HCT116 (cell line): ENCODE measurements around the gene ABL1. TPM values are rescaled to one million over a fixed set of nuclear protein-coding genes. Genes with fewer than 3 reads are reported as not detected.

Experiments
- ATAC-seq: fragments of 200-7000 bp; cut with Tn5 transposase; 2 replicates; pipeline ENCODE4 v1.9.1; 2020; ENCODE audit warnings: mild to moderate bottlenecking, moderate library complexity
- BruUV-seq: library from RNA; stranded (reverse); fragments of 400-500 nt; replicated peaks from 2 replicates; lab custom pipeline; 2021; lab: Mats Ljungman, UMichigan
- CTCF ChIA-PET: fragments of 300-600 bp; sonication (Branson Sonifier 250); formaldehyde crosslinking; loops from one replicate; lab custom pipeline; 2021; ENCODE audit warnings: antibody characterized with exemption; lab: Charles Lee
- POLR2A ChIA-PET: fragments of 300-600, 350-600 bp; sonication (Branson Sonifier 250); formaldehyde crosslinking; loops from one replicate; lab custom pipeline; 2021; ENCODE audit warnings: antibody characterized with exemption; lab: Charles Lee
- RAD21 ChIA-PET, 2 experiments: fragments of 300-600 bp; sonication (Branson Sonifier 250); formaldehyde crosslinking; loops; one replicate each; lab custom pipeline; 2023; ENCODE audit warnings: low total read pairs in 2 of 2; ENCODE audit not compliant: uncharacterized antibody in 2 of 2, unreplicated experiment in 2 of 2, low non-redundant PET in 1 of 2; lab: Charles Lee
- DNase-seq: peaks from one replicate; pipeline ENCODE4 v3.0.0-alpha.2; 2010; ENCODE audit warnings: low read depth, low spot score
- H2AFZ ChIP-seq: fragments of 200-600 bp; shearing (Covaris generic), sonication (generic); 2 replicates; pipeline ENCODE4 v1.6.1; 2017; ENCODE audit warnings: low read depth, mixed run types, mixed read lengths, antibody characterized with exemption, low read length; ENCODE audit not compliant: poor library complexity, severe bottlenecking
- H3K27ac ChIP-seq: 2 replicates; pipeline ENCODE4 v1.5.1; 2012; ENCODE audit warnings: low read depth, low read length
- H3K27me3 ChIP-seq: fragments of 200-600 bp; sonication (generic); 2 replicates; pipeline ENCODE4 v1.6.1; 2016; ENCODE audit warnings: mixed run types, low read length, mixed read lengths; ENCODE audit not compliant: insufficient read depth
- H3K36me3 ChIP-seq, 2 experiments: fragments of 200-500 bp in 1 of 2; fragments of 200-600 bp in 1 of 2; sonication (Bioruptor generic) in 1 of 2; sonication (generic) in 1 of 2; 2 replicates each; pipeline versions ENCODE4 v1.5.1 to v1.6.1; 2014 to 2016; ENCODE audit warnings: low read length in 2 of 2, inconsistent platforms in 1 of 2, mixed read lengths in 1 of 2, mixed run types in 1 of 2; ENCODE audit not compliant: insufficient read depth in 2 of 2, control insufficient read depth in 1 of 2
- H3K4me1 ChIP-seq, 2 experiments: fragments of 200-600 bp in 1 of 2; sonication (generic) in 1 of 2; 2 replicates each; pipeline versions ENCODE4 v1.5.1 to v1.6.1; 2012 to 2017; ENCODE audit warnings: low read length in 2 of 2, inconsistent platforms in 1 of 2, mild to moderate bottlenecking in 1 of 2, mixed read lengths in 1 of 2, mixed run types in 1 of 2, moderate library complexity in 1 of 2; ENCODE audit not compliant: insufficient read depth in 2 of 2, control insufficient read depth in 1 of 2
- H3K4me2 ChIP-seq: fragments of 200-600 bp; sonication (generic); 2 replicates; pipeline ENCODE4 v1.6.1; 2017; ENCODE audit warnings: mixed run types, low read length, mixed read lengths
- H3K4me3 ChIP-seq, 2 experiments: fragments of 200-600 bp in 1 of 2; sonication (generic) in 1 of 2; replicated peaks in 1 of 2; 2 replicates each; pipeline ENCODE4 v1.5.1; 2011 to 2016; ENCODE audit warnings: low read length in 2 of 2, control low read depth in 1 of 2, low read depth in 1 of 2, mild to moderate bottlenecking in 1 of 2, mixed read lengths in 1 of 2, mixed run types in 1 of 2
- H3K79me2 ChIP-seq: fragments of 200-600 bp; sonication (generic); 2 replicates; pipeline ENCODE4 v1.6.1; 2017; ENCODE audit warnings: mild to moderate bottlenecking, mixed run types, low read length, moderate library complexity, mixed read lengths; ENCODE audit not compliant: insufficient read depth
- H3K9ac ChIP-seq: fragments of 200-600 bp; sonication (generic); 2 replicates; pipeline ENCODE4 v1.6.1; 2016; ENCODE audit warnings: low read length, mixed read lengths
- H3K9me2 ChIP-seq: fragments of 200-600 bp; sonication (generic), shearing (Covaris generic); 2 replicates; pipeline ENCODE4 v1.6.1; 2017; ENCODE audit warnings: mixed run types, mild to moderate bottlenecking, moderate library complexity; ENCODE audit not compliant: insufficient read depth
- H3K9me3 ChIP-seq, 2 experiments: fragments of 200-500 bp in 1 of 2; fragments of 200-600 bp in 1 of 2; sonication (Bioruptor generic) in 1 of 2; sonication (generic) in 1 of 2; 2 replicates each; pipeline ENCODE4 v1.6.1; 2014 to 2017; ENCODE audit warnings: low read length in 2 of 2, mixed read lengths in 2 of 2, inconsistent platforms in 1 of 2, low read depth in 1 of 2, mild to moderate bottlenecking in 1 of 2, mixed run types in 1 of 2, moderate library complexity in 1 of 2; ENCODE audit not compliant: control insufficient read depth in 1 of 2, insufficient read depth in 1 of 2
- H4K20me1 ChIP-seq: fragments of 200-600 bp; sonication (generic), shearing (Covaris generic); 2 replicates; pipeline ENCODE4 v1.6.1; 2017; ENCODE audit warnings: mixed run types, mild to moderate bottlenecking, moderate library complexity; ENCODE audit not compliant: insufficient read depth
- CEBPB ChIP-seq: IDR thresholded peaks from 2 replicates; pipeline ENCODE4 v1.6.1; 2012; ENCODE audit warnings: low read depth
- CTCF ChIP-seq, 3 experiments: fragments of 200-600 bp in 1 of 3; sonication (generic) in 1 of 3; IDR thresholded peaks in 2 of 3; conservative IDR thresholded peaks in 1 of 3; 2 replicates each; pipeline ENCODE4 v1.5.1; 2012 to 2017; ENCODE audit warnings: low read depth in 2 of 3, low read length in 2 of 3, antibody characterized with exemption in 1 of 3, borderline replicate concordance in 1 of 3, control low read depth in 1 of 3, mild to moderate bottlenecking in 1 of 3, mixed read lengths in 1 of 3, mixed run types in 1 of 3, moderate library complexity in 1 of 3; ENCODE audit not compliant: insufficient read depth in 1 of 3
- EZH2 ChIP-seq: fragments of 200-600 bp; sonication (generic); IDR thresholded peaks from 2 replicates; pipeline ENCODE4 v1.6.1; 2017; ENCODE audit warnings: antibody characterized with exemption, mixed run types
- JUND ChIP-seq: IDR thresholded peaks from 2 replicates; pipeline ENCODE4 v1.6.1; 2012
- REST ChIP-seq: IDR thresholded peaks from 2 replicates; pipeline ENCODE4 v1.6.1; 2012; ENCODE audit warnings: low read depth
- ZBTB33 ChIP-seq: IDR thresholded peaks from 2 replicates; pipeline ENCODE4 v1.6.1; 2011; ENCODE audit warnings: mild to moderate bottlenecking, low read length, moderate library complexity; ENCODE audit not compliant: insufficient replicate concordance; ENCODE audit errors: extremely low read depth
- ZNF274 ChIP-seq: fragments of 200-500 bp; sonication (Bioruptor generic); IDR thresholded peaks from 2 replicates; pipeline ENCODE4 v1.6.1; 2014; ENCODE audit warnings: mild to moderate bottlenecking, low read depth, low read length, inconsistent platforms
- intact Hi-C: fragments of 100-400 bp; cut with micrococcal nuclease; formaldehyde crosslinking; loops from 2 replicates; pipeline ENCODE4 v1.10.0; 2022
- total RNA-seq: library from RNA; stranded (reverse); gene quantifications from one replicate; pipeline ENCODE4 v1.2.1, GENCODE V29; 2021; ENCODE audit not compliant: unreplicated experiment

The ABL1 gene
- total RNA-seq, 1 experiment from 2014 or later, result 54.7 TPM

GRCh38 chr9:130935648-130936271, 100.7 kb downstream of the ABL1 start:
- ChIA-PET RAD21 (no interaction called here), POLR2A (interaction anchor here (1.1 kb wide), 1 partner anchor 9 kb away, joined by 3 read pairs; no protein-coding TSS in a partner anchor), CTCF (interaction anchor here (1.4 kb wide), 1 partner anchor 63 kb away, joined by 5 read pairs; no protein-coding TSS in a partner anchor)
- TF ChIP-seq CTCF (IDR thresholded peaks at IDR 0.05 in 2 of 3, conservative IDR thresholded peaks at IDR 0.05 in 1 of 3; ENCODE audit: borderline replicate concordance in 1 of 3, insufficient read depth in 1 of 3, low read depth in 2 of 3, low read length in 2 of 3) (no peak), ZNF274 (no peak), ZBTB33 (no peak), EZH2 (no peak), CEBPB (no peak), JUND (no peak), REST (no peak)
- no peaks in the 10 kb centered on the region for H3K36me3 ChIP-seq
- no peak overlapping the region for H3K4me3 ChIP-seq
- H2AFZ ChIP-seq, result no peak overlapping the region
- no peaks in the 10 kb centered on the region for H4K20me1 ChIP-seq
- no TSS peak for BruUV-seq
- H3K79me2 ChIP-seq, result no peaks in the 10 kb centered on the region
- H3K27me3 ChIP-seq, result no peaks in the 10 kb centered on the region
- H3K4me1 ChIP-seq, result peaks cover 27 to 50% of the 10 kb centered on the region in 2 experiments
- no peaks in the 10 kb centered on the region for H3K9me2 ChIP-seq
- H3K9me3 ChIP-seq, result no peaks in the 10 kb centered on the region
- no peak for DNase-seq
- H3K4me2 ChIP-seq, result peak overlapping the region; percentile 93
- no peak for ATAC-seq
- intact Hi-C loops, result no loop called here
- H3K9ac ChIP-seq, result peak overlapping the region; percentile 25; the same call in 1 of the 2 replicates
- H3K27ac ChIP-seq, result peak overlapping the region; percentile 43
